SK-N-SH treated with all-trans-retinoic acid at 6 μM for 48 hours (cell line): ENCODE data around the gene MAP3K15.

Experiments
- ATAC-seq: fragments of 200-7000 bp; cut with Tn5 transposase; 3 replicates; pipeline ENCODE4 v1.9.1; 2020; ENCODE audit warnings: mild to moderate bottlenecking, moderate library complexity
- ARNTL ChIP-seq: fragments of 450-650 bp; formaldehyde crosslinking; IDR thresholded peaks from 2 replicates; pipeline ENCODE4 v1.5.0; 2020; ENCODE audit warnings: low read depth, mild to moderate bottlenecking, moderate library complexity, borderline replicate concordance
- BACH2 ChIP-seq: fragments of 250-450 bp; sonication (Bioruptor Pico); IDR thresholded peaks from 2 replicates; pipeline ENCODE4 v1.9.0; 2021; ENCODE audit warnings: mild to moderate bottlenecking, borderline replicate concordance
- CREB5 ChIP-seq: fragments of 250-450 bp; sonication (Bioruptor Pico); IDR thresholded peaks from 2 replicates; pipeline ENCODE4 v1.5.1; 2020; ENCODE audit warnings: low read depth, mild to moderate bottlenecking, moderate library complexity
- CSDC2 ChIP-seq: fragments of 250-450 bp; sonication (Bioruptor Pico); IDR thresholded peaks from 2 replicates; pipeline ENCODE4 v1.5.0; 2020; ENCODE audit warnings: mild to moderate bottlenecking, moderate library complexity
- CSRNP3 ChIP-seq: fragments of 250-450 bp; sonication (Bioruptor Pico); IDR thresholded peaks from 2 replicates; pipeline ENCODE4 v1.5.1; 2021; ENCODE audit warnings: mild to moderate bottlenecking, moderate library complexity
- ESRRG ChIP-seq: fragments of 250-450 bp; sonication (Bioruptor Pico); IDR thresholded peaks from 2 replicates; pipeline ENCODE4 v1.6.1; 2021; ENCODE audit warnings: mild to moderate bottlenecking
- GLIS3 ChIP-seq: fragments of 250-450 bp; sonication (Bioruptor Pico); IDR thresholded peaks from 2 replicates; pipeline ENCODE4 v1.5.0; 2020; ENCODE audit warnings: mild to moderate bottlenecking, moderate library complexity
- ISL1 ChIP-seq: fragments of 250-450 bp; sonication (Bioruptor Pico); IDR thresholded peaks from 2 replicates; pipeline ENCODE4 v2.1.2; 2022; ENCODE audit warnings: mild to moderate bottlenecking, moderate library complexity
- OSR1 ChIP-seq: fragments of 250-450 bp; sonication (Bioruptor Pico); IDR thresholded peaks from 2 replicates; pipeline ENCODE4 v1.8.0; 2022; ENCODE audit warnings: moderate library complexity, mild to moderate bottlenecking, inconsistent platforms
- PATZ1 ChIP-seq: fragments of 250-450 bp; sonication (Bioruptor Pico); IDR thresholded peaks from 2 replicates; pipeline ENCODE4 v1.8.0; 2020; ENCODE audit warnings: mild to moderate bottlenecking, moderate library complexity, borderline replicate concordance
- POU6F1 ChIP-seq: fragments of 250-450 bp; sonication (Bioruptor Pico); IDR thresholded peaks from 2 replicates; pipeline ENCODE4 v1.8.0; 2021; ENCODE audit warnings: low read depth, mild to moderate bottlenecking, moderate library complexity, borderline replicate concordance
- PPARA ChIP-seq: fragments of 250-450 bp; sonication (Bioruptor Pico); IDR thresholded peaks from 2 replicates; pipeline ENCODE4 v1.5.0; 2020; ENCODE audit warnings: mild to moderate bottlenecking, borderline replicate concordance
- SNAI2 ChIP-seq: fragments of 250-450 bp; sonication (Bioruptor Pico); IDR thresholded peaks from 2 replicates; pipeline ENCODE4 v1.5.0; 2020; ENCODE audit warnings: mild to moderate bottlenecking, moderate library complexity
- TOX ChIP-seq: fragments of 250-450 bp; sonication (Bioruptor Pico); IDR thresholded peaks from 2 replicates; pipeline ENCODE4 v1.8.0; 2021; ENCODE audit warnings: mild to moderate bottlenecking, moderate library complexity, borderline replicate concordance
- TSHZ2 ChIP-seq: fragments of 250-450 bp; sonication (Bioruptor Pico); IDR thresholded peaks from 2 replicates; pipeline ENCODE4 v1.5.0; 2020; ENCODE audit warnings: mild to moderate bottlenecking, moderate library complexity
- ZC3H10 ChIP-seq: fragments of 250-450 bp; sonication (Bioruptor Pico); IDR thresholded peaks from 2 replicates; pipeline ENCODE4 v1.5.1; 2021; ENCODE audit warnings: mild to moderate bottlenecking, moderate library complexity
- ZFP3 ChIP-seq: fragments of 250-450 bp; sonication (Bioruptor Pico); IDR thresholded peaks from 2 replicates; pipeline ENCODE4 v1.5.0; 2020; ENCODE audit warnings: mild to moderate bottlenecking, moderate library complexity
- ZFP30 ChIP-seq: fragments of 450-650 bp; formaldehyde crosslinking; IDR thresholded peaks from 2 replicates; pipeline ENCODE4 v1.5.0; 2022; ENCODE audit warnings: mild to moderate bottlenecking, moderate library complexity
- ZNF565 ChIP-seq: fragments of 450-650 bp; formaldehyde crosslinking; conservative IDR thresholded peaks from 2 replicates; pipeline ENCODE4 v1.5.0; 2020; ENCODE audit warnings: low read depth, mild to moderate bottlenecking, moderate library complexity
- ZNF8 ChIP-seq: fragments of 450-650 bp; formaldehyde crosslinking; IDR thresholded peaks from 2 replicates; pipeline ENCODE4 v1.5.0; 2020; ENCODE audit warnings: mild to moderate bottlenecking, moderate library complexity

The MAP3K15 gene

GRCh38 chrX:19515615-19516105 lies 352 bp upstream of the MAP3K15 start:
- ATAC-seq: peak; percentile 13; the same call in 2 of the 3 replicates
- TF ChIP-seq ZFP30 (CRISPR knock-in tag): no peak
- TF ChIP-seq SNAI2 (CRISPR knock-in tag): no peak
- TF ChIP-seq OSR1 (CRISPR knock-in tag): no peak
- no peak for TF ChIP-seq ZFP3 (CRISPR knock-in tag)
- no peak for TF ChIP-seq CSDC2
- TF ChIP-seq ZC3H10 (CRISPR knock-in tag): no peak
- no peak for TF ChIP-seq POU6F1 (CRISPR knock-in tag)
- no peak for TF ChIP-seq BACH2
- TF ChIP-seq TOX: no peak
- no peak for TF ChIP-seq ESRRG (CRISPR knock-in tag)
- no peak for TF ChIP-seq ZNF8 (CRISPR knock-in tag)
- TF ChIP-seq ZNF565: no peak
- TF ChIP-seq GLIS3 (CRISPR knock-in tag): no peak
- no peak for TF ChIP-seq PATZ1
- TF ChIP-seq ISL1: no peak
- TF ChIP-seq ARNTL (CRISPR knock-in tag): no peak
- no peak for TF ChIP-seq PPARA (CRISPR knock-in tag)

- ATAC-seq: peak; percentile 55
- TF ChIP-seq CSDC2 (no peak), CREB5 (CRISPR knock-in tag) (no peak), ZNF565 (no peak), SNAI2 (CRISPR knock-in tag) (no peak), ISL1 (no peak), POU6F1 (CRISPR knock-in tag) (no peak), CSRNP3 (CRISPR knock-in tag) (no peak)
Measured at GRCh38 chrX:19513383-19513782, 1.9 kb downstream of the MAP3K15 start.

GRCh38 chrX:19512961-19513360 lies 2.3 kb downstream of the MAP3K15 start:
- ATAC-seq: no peak; the same call in none of the 3 replicates
- TF ChIP-seq CREB5 (CRISPR knock-in tag): no peak
- TF ChIP-seq ZFP3 (CRISPR knock-in tag): no peak
- TF ChIP-seq, all 23 proteins: peak for 0

GRCh38 chrX:19512359-19512758 lies 2.9 kb downstream of the MAP3K15 start:
- no peak for ATAC-seq
- TF ChIP-seq OSR1 (CRISPR knock-in tag): no peak
- no peak for TF ChIP-seq ZNF565
- TF ChIP-seq POU6F1 (CRISPR knock-in tag): no peak
- no peak for TF ChIP-seq PATZ1
- no peak for TF ChIP-seq CSDC2
- TF ChIP-seq BACH2: no peak
- TF ChIP-seq ZFP30 (CRISPR knock-in tag): no peak
- TF ChIP-seq TSHZ2 (CRISPR knock-in tag): no peak
